GM21825 (cell line): ENCODE measurements around the gene MAP3K12.
A peak's percentile ranks its signal among the peaks of the same experiment; 100 is the strongest.
"Not testable (repeated sequence)": the region's sequence is repeated elsewhere in the genome, so short reads cannot be mapped to it uniquely, and the experiment has no call there.

ENCODE experiments used
- ATAC-seq: cut with Tn5 transposase; IDR thresholded peaks from one replicate; pipeline ENCODE4 v1.9.1; 2021; ENCODE audit warnings: mild to moderate bottlenecking, moderate library complexity; ENCODE audit not compliant: unreplicated experiment

Gene MAP3K12, protein sequence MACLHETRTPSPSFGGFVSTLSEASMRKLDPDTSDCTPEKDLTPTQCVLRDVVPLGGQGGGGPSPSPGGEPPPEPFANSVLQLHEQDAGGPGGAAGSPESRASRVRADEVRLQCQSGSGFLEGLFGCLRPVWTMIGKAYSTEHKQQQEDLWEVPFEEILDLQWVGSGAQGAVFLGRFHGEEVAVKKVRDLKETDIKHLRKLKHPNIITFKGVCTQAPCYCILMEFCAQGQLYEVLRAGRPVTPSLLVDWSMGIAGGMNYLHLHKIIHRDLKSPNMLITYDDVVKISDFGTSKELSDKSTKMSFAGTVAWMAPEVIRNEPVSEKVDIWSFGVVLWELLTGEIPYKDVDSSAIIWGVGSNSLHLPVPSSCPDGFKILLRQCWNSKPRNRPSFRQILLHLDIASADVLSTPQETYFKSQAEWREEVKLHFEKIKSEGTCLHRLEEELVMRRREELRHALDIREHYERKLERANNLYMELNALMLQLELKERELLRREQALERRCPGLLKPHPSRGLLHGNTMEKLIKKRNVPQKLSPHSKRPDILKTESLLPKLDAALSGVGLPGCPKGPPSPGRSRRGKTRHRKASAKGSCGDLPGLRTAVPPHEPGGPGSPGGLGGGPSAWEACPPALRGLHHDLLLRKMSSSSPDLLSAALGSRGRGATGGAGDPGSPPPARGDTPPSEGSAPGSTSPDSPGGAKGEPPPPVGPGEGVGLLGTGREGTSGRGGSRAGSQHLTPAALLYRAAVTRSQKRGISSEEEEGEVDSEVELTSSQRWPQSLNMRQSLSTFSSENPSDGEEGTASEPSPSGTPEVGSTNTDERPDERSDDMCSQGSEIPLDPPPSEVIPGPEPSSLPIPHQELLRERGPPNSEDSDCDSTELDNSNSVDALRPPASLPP

DNA sequence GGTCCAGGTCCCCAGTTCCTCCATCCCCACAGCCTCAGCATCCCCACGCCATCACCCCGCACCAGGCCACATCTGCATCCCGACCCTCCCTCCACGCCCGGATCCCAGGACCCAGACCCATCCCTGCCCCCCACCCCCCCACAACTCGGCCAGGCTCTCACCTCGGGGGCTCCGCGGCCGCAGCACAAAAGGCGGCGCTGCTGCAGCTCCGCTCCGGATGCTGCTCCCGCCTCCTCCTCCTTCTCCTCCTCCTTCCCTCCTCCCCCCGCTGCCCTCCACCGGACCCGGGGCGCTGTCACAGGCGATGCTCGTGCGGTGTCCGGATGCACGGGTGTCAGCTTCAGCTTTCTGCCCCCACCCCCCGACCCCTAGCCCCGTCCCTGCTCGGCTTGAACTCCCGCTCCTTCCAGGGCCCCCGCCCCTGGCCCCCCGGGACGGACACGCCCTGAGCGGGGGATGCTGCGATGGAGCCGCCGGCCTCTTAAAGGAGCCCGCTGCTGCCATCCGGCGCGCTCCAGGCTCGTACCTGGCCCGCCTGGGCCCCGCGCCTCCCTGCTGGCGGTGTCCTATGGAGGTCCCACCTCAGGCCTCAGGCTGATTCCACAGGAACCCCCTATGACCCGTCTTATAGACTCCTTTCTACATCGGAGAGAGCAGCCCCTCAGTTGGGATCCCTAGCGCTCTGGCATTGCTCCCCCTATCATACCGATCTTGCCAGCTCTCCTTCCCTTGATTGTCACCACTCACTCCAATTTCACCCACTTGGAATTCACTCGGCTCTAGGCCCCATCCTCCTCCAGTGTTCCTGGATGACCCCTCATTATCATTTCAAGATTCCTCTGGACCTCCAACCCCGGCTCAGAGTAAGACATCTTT lies at the start of gene MAP3K12:
Gene MAP3K12 (minus strand): TSS at position 193 of the 876 bp plus-strand sequence. CDS start 12,067 bp downstream, outside the sequence.
- ATAC-seq: no peak

DNA sequence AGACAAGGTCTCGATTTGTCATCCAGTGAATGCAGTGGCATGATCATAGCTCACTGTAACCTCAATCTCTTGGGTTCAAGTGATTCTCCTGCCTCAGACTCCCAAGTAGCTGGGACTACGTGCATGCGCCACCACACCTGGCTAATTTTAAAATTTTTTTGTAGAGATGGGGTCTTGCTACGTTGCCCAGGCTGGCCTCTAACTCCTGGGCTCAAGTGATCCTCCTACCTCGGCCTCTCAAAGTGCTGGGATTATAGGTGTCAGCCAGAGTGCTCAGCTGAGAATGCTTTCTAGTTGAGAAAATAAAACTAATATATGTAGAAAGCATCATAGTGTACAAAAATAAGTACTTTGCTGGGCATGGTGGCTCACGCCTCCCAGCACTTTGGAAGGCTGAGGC lies 49.1 kb upstream of the MAP3K12 start:
- not testable (repeated sequence) for ATAC-seq

DNA sequence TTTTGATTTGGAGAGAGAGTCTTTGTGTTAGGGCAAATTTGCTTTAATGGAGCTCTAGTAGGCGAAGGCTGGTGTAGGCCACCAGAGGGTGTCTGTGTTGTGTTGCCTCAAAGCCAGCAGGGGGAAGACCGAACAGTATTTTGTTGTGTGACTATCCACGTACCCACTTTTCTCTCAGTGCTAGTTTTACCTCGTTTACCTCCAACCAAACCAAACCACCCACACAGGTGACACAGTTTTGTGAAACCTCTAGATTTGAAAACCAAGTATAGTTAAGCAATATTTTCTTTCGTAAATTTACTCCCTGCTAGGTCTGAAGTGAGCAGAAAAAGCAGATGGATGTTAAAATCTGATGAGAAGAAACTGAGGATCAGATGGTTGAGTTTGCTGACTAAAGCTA lies 44.3 kb upstream of the MAP3K12 start:
- peak; percentile 80 for ATAC-seq

DNA sequence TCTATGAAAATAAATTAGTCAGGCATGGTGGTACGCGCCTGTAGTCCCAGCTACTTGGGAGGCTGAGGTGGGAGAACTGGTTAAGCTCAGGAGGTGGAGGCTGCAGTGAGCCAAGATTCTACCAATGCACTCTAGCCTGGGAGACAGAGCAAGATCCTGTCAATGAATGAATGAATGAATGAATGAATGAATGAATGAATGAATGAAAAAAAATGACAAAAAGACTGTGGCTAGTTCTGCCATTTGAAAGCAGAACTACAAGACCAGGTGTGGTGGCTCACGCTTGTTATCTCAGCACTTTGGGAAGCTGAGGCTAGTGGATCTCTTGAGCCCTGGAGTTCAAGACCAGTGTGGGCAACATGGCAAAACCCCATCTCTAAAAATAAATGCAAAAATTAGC lies 40.3 kb upstream of the MAP3K12 start:
- ATAC-seq: no peak

DNA sequence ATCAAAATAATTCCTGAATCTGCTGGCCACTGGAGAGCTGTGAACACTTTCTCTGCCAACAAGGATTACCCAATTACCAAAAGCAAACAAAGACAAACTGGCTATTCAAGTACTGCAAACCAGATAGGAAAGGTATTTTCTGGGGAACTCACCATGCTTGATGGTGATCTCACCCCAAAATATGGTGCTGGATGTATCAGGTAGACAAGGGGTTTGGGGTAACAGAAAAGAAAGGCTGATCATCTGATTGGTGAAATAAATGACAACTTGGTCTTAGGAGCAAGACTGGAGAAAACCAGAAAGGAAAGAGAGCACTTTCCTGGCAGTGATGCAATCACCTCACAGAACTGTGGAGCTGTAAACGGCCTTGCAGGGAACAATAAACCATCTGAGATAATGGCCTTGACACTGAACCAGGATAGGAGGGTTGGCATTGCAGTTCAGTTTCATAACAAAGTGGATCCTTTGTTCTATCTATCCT lies 39.0 kb upstream of the MAP3K12 start:
- no peak for ATAC-seq

DNA sequence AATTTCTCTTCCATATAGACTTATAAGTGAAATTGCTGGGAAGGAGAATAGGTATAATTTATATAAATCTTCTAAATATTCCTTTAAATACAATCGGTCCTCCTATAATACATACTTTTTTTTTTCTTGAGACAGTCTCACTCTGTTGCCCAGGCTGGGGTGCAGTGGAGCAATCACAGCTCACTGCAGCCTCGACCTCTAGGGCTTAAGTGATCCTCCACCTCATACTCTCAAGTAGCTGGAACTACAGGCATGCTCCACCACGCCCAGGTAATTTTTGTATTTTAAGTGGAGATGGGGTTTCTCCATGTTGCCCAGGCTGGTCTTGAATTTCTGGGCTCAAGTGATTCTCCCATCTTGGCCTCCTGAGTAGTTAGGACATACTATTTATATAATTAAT lies 37.7 kb upstream of the MAP3K12 start:
- no peak for ATAC-seq

DNA sequence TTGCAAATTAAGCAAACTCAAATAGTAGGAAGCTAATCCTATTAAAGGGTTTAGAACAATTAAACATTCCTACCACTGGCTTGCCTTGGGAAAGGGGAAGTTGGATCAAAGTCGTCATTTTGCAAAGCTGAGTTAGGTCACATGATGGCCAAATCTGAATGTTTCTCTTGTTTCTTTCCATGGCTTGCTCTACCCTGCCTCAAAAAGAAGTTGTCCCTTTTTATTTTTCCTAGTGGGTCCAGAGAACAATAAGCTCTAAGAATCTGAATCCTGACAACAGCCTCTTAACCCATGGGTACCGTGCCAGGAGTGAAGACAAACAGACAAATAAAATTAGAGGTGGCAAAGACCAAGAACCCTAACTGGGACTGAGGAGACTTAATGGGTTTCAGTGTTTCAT lies 34.2 kb upstream of the MAP3K12 start:
- no peak for ATAC-seq

DNA sequence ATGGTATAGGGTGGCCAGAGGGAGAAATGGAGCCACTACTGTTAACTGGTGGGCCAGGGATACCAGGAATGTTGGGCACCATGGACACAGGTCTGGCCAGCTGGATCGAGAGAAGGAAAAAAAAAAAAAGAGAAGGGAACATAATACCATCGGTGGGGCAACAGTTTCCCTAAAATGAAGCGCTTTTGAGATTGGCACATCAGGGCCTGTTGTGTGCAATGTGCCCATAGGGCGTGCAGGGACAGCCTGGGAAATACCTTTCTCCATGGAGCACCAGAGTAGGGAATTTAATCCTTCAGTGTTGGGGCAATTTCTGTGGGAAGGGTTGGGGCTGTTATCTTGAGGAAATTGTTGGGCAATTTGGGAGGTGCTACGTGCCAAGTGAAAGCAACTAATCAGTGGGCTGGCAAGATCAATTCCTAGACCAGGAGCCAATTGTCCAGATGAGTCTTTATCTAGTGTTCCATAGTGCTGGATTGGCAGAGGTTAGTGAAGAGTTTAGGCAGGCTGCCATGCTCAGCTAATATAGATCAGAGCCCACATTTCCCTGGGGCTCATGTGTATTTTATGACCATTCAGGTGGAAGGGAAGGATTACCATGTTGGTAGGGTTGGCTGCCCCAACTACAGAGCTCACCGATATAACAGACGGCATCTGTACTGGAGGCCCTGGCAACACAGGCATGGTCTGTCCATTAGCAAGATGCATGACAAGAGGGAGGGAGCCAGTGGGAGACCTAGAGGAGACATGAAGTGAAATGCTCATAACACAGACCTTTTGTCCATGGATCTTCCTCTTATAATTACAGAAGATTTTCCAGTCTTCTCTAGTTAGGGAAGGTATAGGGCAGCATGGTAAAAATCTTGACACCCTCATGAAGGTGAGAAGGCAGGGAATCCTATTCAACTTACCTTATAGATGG lies 33.5 kb upstream of the MAP3K12 start:
- ATAC-seq: no peak

DNA sequence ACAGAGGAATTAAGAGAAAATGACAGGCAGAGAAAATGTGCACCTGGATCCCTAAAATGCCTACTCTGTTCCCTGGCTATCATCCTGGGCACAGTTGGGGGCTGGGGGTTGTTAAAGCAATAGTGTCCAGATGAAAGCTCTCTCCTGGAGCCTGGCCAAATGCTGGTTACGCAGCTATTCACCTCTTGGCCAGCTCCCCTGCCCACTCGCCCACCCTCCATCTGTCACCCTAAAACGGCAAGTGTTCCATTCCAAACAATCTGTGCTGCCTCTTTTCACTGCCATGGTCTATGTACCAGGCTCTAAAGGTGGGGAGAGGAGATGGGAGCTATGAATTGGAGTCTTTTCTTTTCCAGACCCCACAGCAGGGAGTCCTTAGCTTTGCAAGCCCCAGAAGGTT lies 32.8 kb upstream of the MAP3K12 start:
- no peak for ATAC-seq

DNA sequence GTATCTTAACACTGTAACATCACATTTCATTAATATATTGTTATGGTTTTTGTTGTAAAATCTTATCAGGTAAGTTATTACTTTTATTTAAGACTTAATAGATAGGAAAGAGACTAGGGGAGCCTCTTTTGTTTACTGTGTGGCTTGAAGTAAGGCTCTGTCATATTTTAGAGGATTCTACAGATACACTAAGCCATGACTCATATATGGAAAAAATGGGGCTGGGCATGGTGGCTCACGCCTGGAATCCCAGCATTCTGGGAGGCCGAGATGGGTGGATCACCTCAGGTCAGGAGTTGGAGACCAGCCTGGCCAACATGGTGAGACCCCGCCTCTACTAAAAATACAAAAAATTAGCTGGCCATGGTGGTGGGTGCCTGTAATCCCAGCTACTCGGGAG lies 31.7 kb upstream of the MAP3K12 start:
- no peak for ATAC-seq

DNA sequence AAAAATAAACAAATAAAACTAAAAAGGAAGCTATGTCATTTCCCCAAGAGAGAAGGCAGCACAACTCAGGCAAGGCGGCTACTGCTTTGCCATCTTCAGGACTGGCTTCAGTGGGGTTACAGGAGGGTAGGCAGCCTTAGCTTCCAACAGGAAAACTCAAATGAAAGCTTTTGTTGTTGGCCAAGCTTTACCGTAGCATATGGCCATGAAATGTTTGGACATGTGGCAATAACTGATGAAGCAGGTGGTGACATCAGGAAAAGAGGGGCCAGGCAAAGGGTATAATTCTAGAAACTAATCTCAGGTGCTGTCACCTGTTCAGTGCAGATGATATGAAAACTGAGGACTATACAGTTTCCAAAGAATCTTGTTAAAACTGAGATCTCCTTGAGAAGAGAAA lies 30.8 kb upstream of the MAP3K12 start:
- no peak for ATAC-seq

DNA sequence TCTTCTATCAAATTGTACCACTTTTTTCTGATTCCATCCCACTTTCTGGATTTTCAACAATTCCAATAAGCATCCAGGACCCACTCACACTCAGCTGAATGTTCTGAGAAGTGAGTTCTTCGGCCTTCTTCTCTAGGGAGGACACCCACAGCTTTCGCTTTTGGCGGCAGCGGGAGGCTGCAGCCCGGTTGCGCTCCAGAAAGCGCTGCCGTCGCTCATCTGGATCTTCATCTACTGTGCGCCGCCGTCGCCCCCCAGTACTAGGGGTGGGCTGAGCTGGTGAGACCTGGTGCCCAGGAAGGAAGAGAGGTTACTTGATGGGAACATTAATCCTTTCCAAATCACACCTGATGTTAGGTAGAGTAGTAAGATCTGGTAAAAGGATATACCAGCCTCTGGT lies 25.2 kb upstream of the MAP3K12 start:
- no peak for ATAC-seq

DNA sequence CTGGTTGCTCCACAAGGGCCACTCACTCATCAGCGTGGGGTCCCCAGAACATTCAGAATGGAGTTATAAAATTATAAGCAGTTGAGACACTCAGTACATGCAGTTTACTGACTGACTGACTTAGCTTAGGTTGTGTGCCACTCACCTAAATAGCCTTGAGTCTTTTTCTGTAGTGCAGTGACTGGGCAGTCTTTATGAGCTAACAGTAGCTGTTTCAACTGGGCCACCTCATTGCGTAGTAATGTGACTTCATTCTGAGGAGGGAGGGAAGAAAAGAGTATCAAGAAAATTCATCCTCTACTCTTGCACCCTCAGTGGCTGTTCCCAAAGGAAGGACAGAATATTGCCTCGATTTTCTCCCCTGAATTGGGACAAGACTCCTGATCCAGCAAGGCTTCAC lies 23.9 kb upstream of the MAP3K12 start:
- ATAC-seq: no peak

DNA sequence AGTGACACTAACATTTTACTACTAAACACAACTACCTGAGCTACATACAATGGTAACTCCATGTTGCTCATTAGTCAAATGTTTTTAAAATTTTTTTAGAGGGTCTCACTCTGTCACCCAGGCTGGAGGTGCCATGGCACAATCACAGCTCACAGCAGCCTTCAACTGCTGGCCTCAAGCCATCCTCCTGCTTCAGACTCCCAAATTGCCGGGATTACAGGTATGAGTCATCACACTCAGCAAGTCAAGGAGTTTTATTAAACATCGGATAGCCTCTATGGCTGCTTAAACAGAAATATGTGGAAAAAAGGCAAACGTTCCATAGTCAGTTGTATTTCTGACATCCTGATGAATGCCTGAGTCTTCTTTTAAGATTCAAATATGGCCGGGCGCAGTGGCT lies 19.1 kb upstream of the MAP3K12 start:
- no peak for ATAC-seq

DNA sequence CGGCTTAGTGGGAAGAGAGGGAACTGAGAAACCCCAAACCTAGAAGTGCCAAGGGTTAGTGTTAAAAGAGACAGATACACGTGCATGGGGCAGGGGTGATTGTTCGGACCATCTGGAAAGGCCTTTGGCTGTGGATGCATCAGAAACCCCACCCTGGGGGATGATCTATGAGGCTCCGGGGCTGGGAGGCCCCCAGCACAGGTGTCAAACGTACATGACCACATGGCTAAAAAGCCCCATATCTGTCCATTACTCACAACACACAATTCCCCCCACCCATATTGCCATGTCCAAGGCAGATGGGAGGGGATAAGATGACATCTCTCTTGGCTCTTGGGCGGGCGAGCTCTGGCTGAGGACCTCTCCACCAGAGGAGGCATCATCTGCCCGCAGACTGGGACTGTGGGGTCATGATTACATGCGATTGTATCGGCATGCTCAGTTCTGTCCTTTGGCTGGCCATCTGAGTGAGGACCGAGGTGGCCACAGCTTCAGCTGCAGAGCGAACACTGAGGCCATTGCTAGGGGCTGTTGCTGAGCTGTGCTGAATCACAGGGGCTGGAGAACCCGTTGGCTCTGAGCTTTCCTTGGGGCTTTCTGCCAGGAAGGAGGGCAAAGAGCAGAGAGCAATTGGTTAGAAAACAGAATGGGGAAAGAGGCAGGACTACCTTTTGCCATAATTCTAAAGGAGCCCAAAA lies 17.6 kb upstream of the MAP3K12 start:
- no peak for ATAC-seq

DNA sequence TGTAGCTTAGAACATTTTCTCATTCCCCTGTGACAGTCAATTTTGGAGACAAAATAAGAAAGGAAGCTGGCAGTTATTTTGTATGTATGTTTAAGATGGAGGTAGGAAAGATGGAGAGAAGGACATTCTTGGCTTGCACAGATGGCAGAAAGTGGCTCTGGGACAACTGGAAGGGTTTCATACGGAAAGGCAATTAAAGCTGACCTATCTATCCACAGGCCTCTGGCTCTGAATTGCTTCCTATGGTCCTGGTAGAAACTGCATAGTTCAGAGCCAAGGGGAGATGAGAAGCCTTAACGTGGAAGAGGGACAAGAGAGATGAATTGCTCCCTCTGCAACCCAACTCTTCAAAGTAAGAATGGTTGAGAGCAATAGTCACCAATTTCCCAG lies 16.0 kb upstream of the MAP3K12 start:
- no peak for ATAC-seq

DNA sequence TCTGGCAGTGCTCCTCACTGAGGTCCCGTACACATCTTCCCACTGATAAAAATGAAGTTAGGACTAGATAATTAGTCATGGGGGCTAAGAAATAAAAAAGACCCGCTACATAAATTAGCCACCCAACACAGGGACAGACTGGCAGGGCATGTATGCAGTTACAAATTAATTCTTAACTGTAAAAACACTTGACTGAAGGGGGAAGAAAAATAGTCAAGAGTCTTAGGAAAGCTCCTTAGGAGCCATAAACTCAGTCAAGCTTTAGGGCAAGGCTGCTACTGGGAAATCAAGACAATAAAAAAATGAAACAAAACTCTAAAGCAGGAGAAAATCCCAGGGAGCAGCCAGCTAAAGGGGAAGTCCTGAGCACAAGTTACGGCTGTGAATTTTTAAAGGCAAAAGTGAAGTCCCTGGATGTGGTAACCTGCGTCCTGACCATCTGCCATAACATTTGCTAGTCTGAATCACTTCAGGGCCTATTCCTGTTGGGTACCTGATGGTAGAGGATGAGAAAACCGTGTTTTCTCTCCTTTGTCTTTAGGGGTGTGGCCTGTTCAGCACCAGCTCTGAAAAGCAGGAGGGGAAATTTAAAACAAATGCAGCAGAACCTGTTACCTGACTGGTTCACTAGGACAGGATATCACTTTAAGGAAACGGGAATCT lies 15.5 kb upstream of the MAP3K12 start:
- ATAC-seq: no peak

DNA sequence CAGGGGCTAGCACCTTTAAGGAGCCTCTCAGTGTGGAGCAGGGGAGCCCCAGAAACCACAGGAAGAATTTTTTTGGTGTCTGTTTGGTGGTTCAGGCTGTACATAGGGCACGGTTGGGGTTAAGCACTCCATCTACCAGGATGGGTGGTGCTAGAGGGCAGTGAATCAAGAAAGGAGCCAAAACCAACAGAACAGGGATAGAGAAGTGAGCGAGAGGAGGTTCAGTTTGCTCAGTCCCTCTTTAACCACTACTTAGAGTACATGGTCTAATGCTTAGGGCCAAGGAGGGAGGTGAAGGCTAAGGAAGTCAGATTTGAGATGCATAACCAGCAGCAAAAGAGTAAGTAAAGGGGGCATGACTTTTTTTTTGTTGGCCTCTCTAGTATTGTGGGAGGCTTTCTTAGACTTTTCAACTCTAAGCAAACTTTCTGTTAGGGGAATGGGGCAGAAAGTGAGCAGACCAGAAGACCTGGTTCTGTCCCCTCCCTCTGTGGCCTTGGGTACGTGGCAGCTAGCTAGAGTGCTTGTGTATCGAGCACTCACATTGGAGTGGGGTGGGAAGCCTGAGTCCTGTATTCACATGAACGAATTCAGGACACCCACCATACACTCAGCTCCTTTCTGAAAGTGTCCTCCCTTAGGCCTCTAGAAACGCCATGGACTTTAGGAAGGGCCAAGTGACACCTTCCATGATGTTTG lies 14.6 kb upstream of the MAP3K12 start:
- ATAC-seq: no peak
